SU-DHL-6 (cell line): ENCODE measurements around the gene NOP14.

Source experiments
- EZH2phosphoT487 ChIP-seq: fragments of 200-600 bp; sonication (generic), shearing (Covaris generic); conservative IDR thresholded peaks from 2 replicates; pipeline ENCODE4 v1.6.1; 2018; ENCODE audit warnings: mild to moderate bottlenecking, antibody characterized with exemption, low read length, moderate library complexity, mixed read lengths
- TF ChIP-seq, protein P1 (sequence below): fragments of 200-600 bp; sonication (generic); IDR thresholded peaks from one replicate; pipeline ENCODE4 v1.5.1; 2017; ENCODE audit warnings: antibody characterized with exemption, mild to moderate bottlenecking, low read length, moderate library complexity; ENCODE audit not compliant: insufficient read depth, poor library complexity, severe bottlenecking

DNA sequence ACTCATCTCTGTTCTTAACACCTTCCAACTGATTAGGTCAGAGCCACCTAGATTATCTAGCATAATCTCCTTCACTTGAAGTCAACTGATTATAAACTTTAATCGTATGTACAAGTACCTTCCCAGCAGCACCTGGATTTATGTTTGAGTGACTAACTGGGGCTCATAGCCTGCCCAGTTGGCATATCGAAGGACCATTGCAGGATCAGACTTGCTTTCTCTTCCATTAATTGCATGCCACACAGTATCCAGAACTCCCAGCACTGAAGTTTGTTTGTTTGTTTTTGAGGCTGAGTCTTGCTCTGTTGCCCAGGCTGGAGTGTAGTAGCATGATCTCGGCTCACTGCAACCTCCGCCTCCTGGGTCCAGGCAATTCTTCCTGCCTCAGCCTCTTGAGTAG is 28.0 kb upstream of the NOP14 start:
- TF ChIP-seq, protein P1, sequence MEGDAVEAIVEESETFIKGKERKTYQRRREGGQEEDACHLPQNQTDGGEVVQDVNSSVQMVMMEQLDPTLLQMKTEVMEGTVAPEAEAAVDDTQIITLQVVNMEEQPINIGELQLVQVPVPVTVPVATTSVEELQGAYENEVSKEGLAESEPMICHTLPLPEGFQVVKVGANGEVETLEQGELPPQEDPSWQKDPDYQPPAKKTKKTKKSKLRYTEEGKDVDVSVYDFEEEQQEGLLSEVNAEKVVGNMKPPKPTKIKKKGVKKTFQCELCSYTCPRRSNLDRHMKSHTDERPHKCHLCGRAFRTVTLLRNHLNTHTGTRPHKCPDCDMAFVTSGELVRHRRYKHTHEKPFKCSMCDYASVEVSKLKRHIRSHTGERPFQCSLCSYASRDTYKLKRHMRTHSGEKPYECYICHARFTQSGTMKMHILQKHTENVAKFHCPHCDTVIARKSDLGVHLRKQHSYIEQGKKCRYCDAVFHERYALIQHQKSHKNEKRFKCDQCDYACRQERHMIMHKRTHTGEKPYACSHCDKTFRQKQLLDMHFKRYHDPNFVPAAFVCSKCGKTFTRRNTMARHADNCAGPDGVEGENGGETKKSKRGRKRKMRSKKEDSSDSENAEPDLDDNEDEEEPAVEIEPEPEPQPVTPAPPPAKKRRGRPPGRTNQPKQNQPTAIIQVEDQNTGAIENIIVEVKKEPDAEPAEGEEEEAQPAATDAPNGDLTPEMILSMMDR: no peak
- no peak for TF ChIP-seq EZH2phosphoT487
